DND-41 (cell line): ENCODE results near the gene UBE2H.

Source experiments
- ATAC-seq: fragments of 200-7000 bp; cut with Tn5 transposase; 3 replicates; pipeline ENCODE4 v1.9.1; 2021; ENCODE audit warnings: low read depth; ENCODE audit not compliant: insufficient read depth
- DNase-seq: peaks from one replicate; pipeline ENCODE4 v3.0.0-alpha.2; 2020
- H2AFZ ChIP-seq: 2 replicates; pipeline ENCODE4 v1.6.0; 2012; ENCODE audit warnings: low read depth, low read length
- H3K27ac ChIP-seq: 2 replicates; pipeline ENCODE4 v1.5.1; 2012; ENCODE audit warnings: low read length, inconsistent platforms
- H3K27me3 ChIP-seq: fragments of 200-600 bp; sonication (generic); 2 replicates; pipeline ENCODE4 v1.6.0; 2012; ENCODE audit warnings: low read length, mild to moderate bottlenecking, inconsistent platforms; ENCODE audit not compliant: insufficient read depth, poor library complexity
- H3K36me3 ChIP-seq: 2 replicates; pipeline ENCODE4 v1.5.1; 2012; ENCODE audit warnings: low read length, inconsistent platforms; ENCODE audit not compliant: insufficient read depth
- H3K4me1 ChIP-seq: 2 replicates; pipeline ENCODE4 v1.5.1; 2012; ENCODE audit warnings: mild to moderate bottlenecking, low read length; ENCODE audit not compliant: insufficient read depth
- H3K4me2 ChIP-seq: 2 replicates; pipeline ENCODE4 v1.6.0; 2012; ENCODE audit warnings: mild to moderate bottlenecking, moderate library complexity, low read length, inconsistent platforms; ENCODE audit not compliant: insufficient read depth
- H3K4me3 ChIP-seq, 2 experiments: fragments of 200-600 bp in 1 of 2; shearing (Covaris generic) in 1 of 2; 2 replicates each; pipeline ENCODE4 v1.5.1; 2012 to 2016; ENCODE audit warnings: inconsistent platforms in 2 of 2, low read length in 2 of 2, mild to moderate bottlenecking in 2 of 2, low read depth in 1 of 2, moderate library complexity in 1 of 2
- H3K79me2 ChIP-seq: 2 replicates; pipeline ENCODE4 v1.6.0; 2012; ENCODE audit warnings: low read length, inconsistent platforms; ENCODE audit not compliant: insufficient read depth
- H3K9ac ChIP-seq: 2 replicates; pipeline ENCODE4 v1.6.0; 2012; ENCODE audit warnings: low read depth, mild to moderate bottlenecking, inconsistent platforms, low read length, moderate library complexity
- H3K9me3 ChIP-seq: 2 replicates; pipeline ENCODE4 v1.5.1; 2012; ENCODE audit warnings: low read length, moderate library complexity, mild to moderate bottlenecking, inconsistent platforms; ENCODE audit not compliant: insufficient read depth, severe bottlenecking
- H4K20me1 ChIP-seq: 2 replicates; pipeline ENCODE4 v1.6.0; 2012; ENCODE audit warnings: low read length; ENCODE audit not compliant: insufficient read depth
- CTCF ChIP-seq: IDR thresholded peaks from 2 replicates; pipeline ENCODE4 v1.5.1; 2012; ENCODE audit warnings: borderline replicate concordance, low read length, moderate library complexity, mild to moderate bottlenecking; ENCODE audit not compliant: poor library complexity, severe bottlenecking; ENCODE audit errors: extremely low read depth
- EZH2 ChIP-seq: IDR thresholded peaks from 3 replicates; pipeline ENCODE4 v1.6.1; 2012; ENCODE audit warnings: borderline replicate concordance, low read depth, mild to moderate bottlenecking, moderate library complexity, low read length, inconsistent platforms; ENCODE audit not compliant: severe bottlenecking

UBE2H gene

GRCh38 chr7:129848436-129848835 is 104.3 kb downstream of the UBE2H start:
- TF ChIP-seq EZH2 (no peak), CTCF (no peak)
- Histone ChIP-seq H3K27ac (no peak overlapping the region), H3K9me3 (no peaks in the 10 kb centered on the region), H3K9ac (no peak overlapping the region), H3K4me1 (peaks cover 6% of the 10 kb centered on the region; the same call in 1 of the 2 replicates), H3K27me3 (no peaks in the 10 kb centered on the region), H2AFZ (no peak overlapping the region), H3K4me2 (no peak overlapping the region), H3K79me2 (no peaks in the 10 kb centered on the region), H3K36me3 (no peaks in the 10 kb centered on the region), H4K20me1 (no peaks in the 10 kb centered on the region; the same call in 1 of the 2 replicates), H3K4me3 (no peak overlapping the region)
- ATAC-seq (no peak), DNase-seq (no peak)

GRCh38 chr7:129845972-129846327 is 106.8 kb downstream of the UBE2H start:
- TF ChIP-seq CTCF (no peak), EZH2 (no peak)
- Histone ChIP-seq H2AFZ (no peak overlapping the region), H3K27me3 (no peaks in the 10 kb centered on the region), H3K4me1 (peaks cover 6% of the 10 kb centered on the region; the same call in 1 of the 2 replicates), H3K79me2 (no peaks in the 10 kb centered on the region), H3K4me3 (no peak overlapping the region), H3K9me3 (no peaks in the 10 kb centered on the region), H4K20me1 (no peaks in the 10 kb centered on the region; the same call in 1 of the 2 replicates), H3K27ac (no peak overlapping the region), H3K9ac (no peak overlapping the region), H3K36me3 (no peaks in the 10 kb centered on the region), H3K4me2 (no peak overlapping the region)
- DNase-seq (no peak), ATAC-seq (no peak)

GRCh38 chr7:129845178-129845971 is 107.4 kb downstream of the UBE2H start:
- no peak overlapping the region for H3K9ac ChIP-seq
- ATAC-seq (no peak), DNase-seq (no peak)
- H3K36me3 ChIP-seq: no peaks in the 10 kb centered on the region
- no peak overlapping the region for H2AFZ ChIP-seq
- peaks cover 6% of the 10 kb centered on the region; the same call in 1 of the 2 replicates for H3K4me1 ChIP-seq
- H3K4me2 ChIP-seq: no peak overlapping the region
- no peaks in the 10 kb centered on the region for H3K9me3 ChIP-seq
- no peak overlapping the region for H3K4me3 ChIP-seq
- H3K79me2 ChIP-seq: no peaks in the 10 kb centered on the region
- H3K27me3 ChIP-seq: no peaks in the 10 kb centered on the region
- H3K27ac ChIP-seq: no peak overlapping the region
- TF ChIP-seq CTCF (no peak), EZH2 (no peak)
- no peaks in the 10 kb centered on the region; the same call in 1 of the 2 replicates for H4K20me1 ChIP-seq
